ENCODE measurements around the gene ADGRV1.

Gene ADGRV1

DNA sequence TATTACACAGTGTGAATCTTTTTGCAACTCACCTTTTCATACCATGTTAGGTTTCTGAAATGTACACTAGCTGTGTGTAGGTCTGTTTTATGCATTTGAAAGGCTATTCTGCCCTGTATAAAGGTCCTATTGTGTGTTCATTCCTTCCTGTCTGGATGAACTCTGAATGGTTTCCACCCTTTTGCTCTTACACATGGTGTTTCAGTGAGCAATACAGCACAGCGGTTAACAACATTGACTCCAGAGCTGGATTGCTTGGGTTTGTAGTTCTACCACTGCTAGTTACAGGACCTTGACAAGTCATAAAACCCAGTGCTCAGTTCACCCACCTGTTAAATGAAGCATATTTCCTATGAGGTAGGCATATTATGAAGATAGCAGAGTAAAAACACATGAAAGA, 331.6 kb downstream of the ADGRV1 start:
- H3K27me3 ChIP-seq (ENCODE audit: low read length) = no peaks in the 10 kb centered on the region
- no peaks in the 10 kb centered on the region for H3F3A ChIP-seq (ENCODE audit: insufficient read depth)
- no peaks in the 10 kb centered on the region for H3K36me3 ChIP-seq (ENCODE audit: low read length)
- no peak for TF ChIP-seq EZH2phosphoT487 (conservative IDR thresholded peaks at IDR 0.05; ENCODE audit: low read length)
- TF ChIP-seq, protein P1, sequence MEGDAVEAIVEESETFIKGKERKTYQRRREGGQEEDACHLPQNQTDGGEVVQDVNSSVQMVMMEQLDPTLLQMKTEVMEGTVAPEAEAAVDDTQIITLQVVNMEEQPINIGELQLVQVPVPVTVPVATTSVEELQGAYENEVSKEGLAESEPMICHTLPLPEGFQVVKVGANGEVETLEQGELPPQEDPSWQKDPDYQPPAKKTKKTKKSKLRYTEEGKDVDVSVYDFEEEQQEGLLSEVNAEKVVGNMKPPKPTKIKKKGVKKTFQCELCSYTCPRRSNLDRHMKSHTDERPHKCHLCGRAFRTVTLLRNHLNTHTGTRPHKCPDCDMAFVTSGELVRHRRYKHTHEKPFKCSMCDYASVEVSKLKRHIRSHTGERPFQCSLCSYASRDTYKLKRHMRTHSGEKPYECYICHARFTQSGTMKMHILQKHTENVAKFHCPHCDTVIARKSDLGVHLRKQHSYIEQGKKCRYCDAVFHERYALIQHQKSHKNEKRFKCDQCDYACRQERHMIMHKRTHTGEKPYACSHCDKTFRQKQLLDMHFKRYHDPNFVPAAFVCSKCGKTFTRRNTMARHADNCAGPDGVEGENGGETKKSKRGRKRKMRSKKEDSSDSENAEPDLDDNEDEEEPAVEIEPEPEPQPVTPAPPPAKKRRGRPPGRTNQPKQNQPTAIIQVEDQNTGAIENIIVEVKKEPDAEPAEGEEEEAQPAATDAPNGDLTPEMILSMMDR (IDR thresholded peaks at IDR 0.05; ENCODE audit: insufficient read depth, low read length, poor library complexity, severe bottlenecking) = no peak
- H2AFZ ChIP-seq (ENCODE audit: low read depth, low read length, severe bottlenecking) = no peak overlapping the region
- no peak overlapping the region for H3K9ac ChIP-seq (ENCODE audit: low read length)
- H3K4me2 ChIP-seq (ENCODE audit: low read depth, low read length, poor library complexity, severe bottlenecking) = no peak overlapping the region
- no peak overlapping the region for H3K4me3 ChIP-seq (ENCODE audit: insufficient read depth, low read length, poor library complexity, severe bottlenecking)
- no peaks in the 10 kb centered on the region for H3K79me2 ChIP-seq (ENCODE audit: insufficient read depth, low read length)
- no peaks in the 10 kb centered on the region for H4K20me1 ChIP-seq (ENCODE audit: low read depth, low read length)
- H3K9me2 ChIP-seq (replicated peaks; ENCODE audit: insufficient read depth, low read length) = no peaks in the 10 kb centered on the region
- H3K27ac ChIP-seq (ENCODE audit: low read depth, low read length) = no peak overlapping the region
- H3K9me3 ChIP-seq (ENCODE audit: insufficient read depth, low read length) = no peaks in the 10 kb centered on the region

DNA sequence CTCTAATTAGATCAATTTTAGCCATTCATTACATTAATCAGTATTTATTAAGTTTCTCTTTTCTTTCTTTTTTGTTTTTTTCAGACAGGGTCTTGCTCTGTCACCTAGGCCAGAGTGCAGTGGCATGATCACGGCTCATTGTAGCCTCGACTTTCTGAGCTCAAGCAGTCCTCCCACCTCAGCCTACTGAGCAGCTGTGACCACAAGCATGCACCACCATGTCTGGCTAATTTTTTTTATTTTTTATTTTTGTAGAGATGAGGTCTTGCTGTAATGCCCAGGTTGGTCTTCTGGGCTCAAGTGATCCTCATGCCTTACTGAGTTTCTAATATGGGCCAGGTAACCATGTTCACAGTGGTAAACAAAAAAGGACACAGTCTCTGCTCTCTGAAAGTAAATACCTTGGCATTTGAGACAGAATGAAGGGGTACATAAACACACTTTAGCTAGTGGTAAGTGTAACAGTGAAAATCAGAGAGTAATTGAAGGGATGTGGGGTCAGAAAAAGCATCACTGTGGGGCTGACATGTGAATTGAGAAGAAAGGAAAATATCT, 336.3 kb downstream of the ADGRV1 start:
- Histone ChIP-seq H4K20me1 (ENCODE audit: low read depth, low read length) (no peaks in the 10 kb centered on the region), H3K9ac (ENCODE audit: low read length) (no peak overlapping the region), H3K9me3 (ENCODE audit: insufficient read depth, low read length) (no peaks in the 10 kb centered on the region)

DNA sequence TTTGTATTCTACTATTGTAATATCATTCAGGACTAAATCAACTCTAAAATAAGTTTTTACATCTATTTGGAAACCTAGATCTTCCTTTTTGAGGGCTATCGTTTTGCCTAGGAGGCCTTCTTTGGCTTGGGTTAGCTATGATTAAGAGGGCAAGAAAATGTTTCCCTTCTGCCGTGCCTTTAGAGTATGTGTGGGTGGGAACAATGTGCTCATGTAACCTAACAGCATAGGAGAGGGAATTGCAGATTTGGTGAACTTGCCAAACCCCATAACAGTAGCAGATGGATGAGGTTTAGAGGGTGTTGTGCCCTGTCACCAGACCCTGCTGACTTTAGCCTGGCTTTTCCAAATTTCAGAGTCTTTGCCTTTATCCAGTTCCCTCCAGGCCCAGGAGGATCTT, 339.0 kb downstream of the ADGRV1 start:
- Histone ChIP-seq H3K79me2 (ENCODE audit: insufficient read depth, low read length) (no peaks in the 10 kb centered on the region), H3K9me2 (replicated peaks; ENCODE audit: insufficient read depth, low read length) (no peaks in the 10 kb centered on the region), H3K27me3 (ENCODE audit: low read length) (no peaks in the 10 kb centered on the region), H3K4me3 (ENCODE audit: insufficient read depth, low read length, poor library complexity, severe bottlenecking) (no peak overlapping the region), H3K9ac (ENCODE audit: low read length) (no peak overlapping the region), H3K27ac (ENCODE audit: low read depth, low read length) (no peak overlapping the region), H2AFZ (ENCODE audit: low read depth, low read length, severe bottlenecking) (no peak overlapping the region), H3K4me2 (ENCODE audit: low read depth, low read length, poor library complexity, severe bottlenecking) (no peak overlapping the region), H3K36me3 (ENCODE audit: low read length) (no peaks in the 10 kb centered on the region), H4K20me1 (ENCODE audit: low read depth, low read length) (no peaks in the 10 kb centered on the region), H3F3A (ENCODE audit: insufficient read depth) (no peaks in the 10 kb centered on the region), H3K9me3 (ENCODE audit: insufficient read depth, low read length) (no peaks in the 10 kb centered on the region)
- TF ChIP-seq, protein P1 (IDR thresholded peaks at IDR 0.05; ENCODE audit: insufficient read depth, low read length, poor library complexity, severe bottlenecking) = no peak
- TF ChIP-seq EZH2phosphoT487 (conservative IDR thresholded peaks at IDR 0.05; ENCODE audit: low read length) = no peak

More for the DNA sequence above, 336.3 kb downstream of the ADGRV1 start:
- Histone ChIP-seq H2AFZ (ENCODE audit: low read depth, low read length, severe bottlenecking) (no peak overlapping the region), H3K4me3 (ENCODE audit: insufficient read depth, low read length, poor library complexity, severe bottlenecking) (no peak overlapping the region), H3K9me2 (replicated peaks; ENCODE audit: insufficient read depth, low read length) (no peaks in the 10 kb centered on the region), H3K4me2 (ENCODE audit: low read depth, low read length, poor library complexity, severe bottlenecking) (no peak overlapping the region), H3K79me2 (ENCODE audit: insufficient read depth, low read length) (no peaks in the 10 kb centered on the region), H3K27ac (ENCODE audit: low read depth, low read length) (no peak overlapping the region), H3K36me3 (ENCODE audit: low read length) (no peaks in the 10 kb centered on the region), H3K27me3 (ENCODE audit: low read length) (no peaks in the 10 kb centered on the region), H3F3A (ENCODE audit: insufficient read depth) (no peaks in the 10 kb centered on the region)
- no peak for TF ChIP-seq EZH2phosphoT487 (conservative IDR thresholded peaks at IDR 0.05; ENCODE audit: low read length)
- TF ChIP-seq, protein P1 (IDR thresholded peaks at IDR 0.05; ENCODE audit: insufficient read depth, low read length, poor library complexity, severe bottlenecking) = no peak

Data from SU-DHL-6 (cell line).